Kidney tubule cell (primary cell): ENCODE measurements around the gene TBC1D22A.

Experiments used
- DNase-seq: peaks from one replicate; pipeline ENCODE4 v3.0.0-alpha.2; 2018; ENCODE audit warnings: low spot score

The TBC1D22A gene

DNA sequence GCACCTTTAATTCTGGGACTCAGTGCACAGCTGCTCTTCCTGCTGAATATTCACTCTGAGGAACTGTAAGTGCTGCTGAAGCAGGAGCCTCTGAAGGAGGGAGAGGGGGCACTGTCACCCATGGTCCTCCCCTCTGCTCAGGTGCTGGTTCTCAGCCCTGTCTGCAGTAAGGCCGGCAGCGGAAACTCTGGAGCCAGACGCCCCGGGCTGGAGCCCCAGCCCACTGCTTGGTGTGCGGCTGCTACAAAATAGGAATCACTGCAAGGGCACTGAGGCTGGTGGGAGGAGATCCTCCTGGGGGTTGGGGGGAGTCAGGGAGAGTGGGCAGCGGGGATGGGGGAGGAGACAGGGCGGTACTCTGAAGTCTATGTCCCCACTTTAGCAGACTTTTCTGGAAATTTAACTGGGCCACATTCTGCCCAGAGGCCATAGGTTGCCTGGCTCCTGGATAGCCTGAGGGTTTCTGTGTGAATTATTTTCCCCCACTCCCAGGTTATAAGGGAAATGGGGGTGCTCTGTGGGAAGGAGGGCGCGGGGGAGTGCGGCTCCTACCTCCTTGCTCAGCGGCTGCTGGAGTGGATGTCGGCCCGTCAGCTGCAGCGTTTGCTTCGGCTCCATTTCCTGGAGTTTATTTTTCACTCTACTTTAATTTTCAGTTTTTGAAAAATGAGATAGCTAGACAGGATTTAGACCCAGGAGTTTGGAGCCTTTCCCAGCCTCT is 33.6 kb downstream of the TBC1D22A start:
- DNase-seq = no peak

DNA sequence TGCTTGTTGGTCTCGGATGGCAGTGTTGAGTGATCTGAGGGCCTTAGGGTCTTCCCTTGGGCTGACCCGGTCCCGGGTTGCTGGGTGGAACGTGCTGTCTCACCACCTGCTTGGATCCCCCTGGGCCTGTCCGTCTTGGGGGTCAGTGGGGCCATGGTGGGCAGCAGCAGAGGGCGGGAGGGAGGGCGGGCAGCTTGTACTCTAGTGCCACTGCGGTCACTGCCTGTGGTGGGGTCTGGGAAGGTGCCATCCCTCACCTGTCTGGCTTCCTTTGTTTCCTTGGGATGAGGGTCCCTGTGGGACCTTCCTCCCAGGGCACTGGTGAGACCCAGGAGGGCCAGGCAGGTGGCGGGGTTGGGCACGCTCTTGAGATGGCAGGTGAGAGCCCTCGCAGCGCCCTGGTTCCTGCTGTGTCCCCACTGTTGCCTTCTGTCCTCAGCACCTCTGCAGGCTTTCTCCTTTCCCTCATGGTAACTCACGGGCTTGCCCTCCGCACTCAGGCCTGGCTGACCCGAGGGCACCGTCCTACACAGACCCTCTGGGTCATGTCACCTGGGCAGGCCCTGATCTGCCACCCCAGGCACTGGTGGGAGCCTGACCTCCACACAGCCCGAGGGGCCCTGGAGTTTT is 34.2 kb downstream of the TBC1D22A start:
- DNase-seq = no peak

DNA sequence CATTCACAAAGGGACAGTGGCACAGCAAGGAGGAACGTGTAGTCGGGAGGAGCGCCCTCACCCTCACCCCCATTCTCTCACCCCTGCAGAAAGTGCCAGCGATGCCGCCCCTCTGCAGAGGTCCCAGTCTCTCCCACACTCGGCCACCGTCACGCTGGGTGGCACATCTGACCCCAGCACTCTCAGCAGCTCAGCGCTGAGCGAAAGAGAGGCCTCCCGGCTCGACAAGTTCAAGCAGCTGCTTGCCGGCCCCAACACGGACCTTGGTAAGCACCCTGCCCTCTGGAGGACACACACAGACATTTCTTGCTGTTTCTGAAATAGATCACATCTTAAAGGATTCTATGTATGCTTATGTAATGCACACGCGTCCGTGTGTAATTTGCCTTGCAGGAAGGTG is 34.9 kb downstream of the TBC1D22A start:
- peak; percentile 19 for DNase-seq

DNA sequence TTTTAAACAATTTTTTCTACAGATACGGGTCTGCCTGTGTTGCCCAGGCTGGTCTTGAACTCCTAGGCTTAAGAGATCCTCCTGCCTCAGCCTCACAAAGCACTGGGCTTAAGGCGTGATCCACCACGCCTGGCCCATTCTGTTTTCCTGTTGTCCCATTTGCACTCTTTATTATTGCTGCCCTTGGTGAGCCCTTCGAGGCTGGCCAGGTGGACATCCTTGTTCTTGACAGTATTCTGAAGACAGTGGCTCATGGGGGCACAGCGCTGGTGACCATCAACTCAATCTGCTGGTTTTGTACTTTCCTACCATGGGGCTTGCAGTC is 35.6 kb downstream of the TBC1D22A start:
- DNase-seq = no peak

DNA sequence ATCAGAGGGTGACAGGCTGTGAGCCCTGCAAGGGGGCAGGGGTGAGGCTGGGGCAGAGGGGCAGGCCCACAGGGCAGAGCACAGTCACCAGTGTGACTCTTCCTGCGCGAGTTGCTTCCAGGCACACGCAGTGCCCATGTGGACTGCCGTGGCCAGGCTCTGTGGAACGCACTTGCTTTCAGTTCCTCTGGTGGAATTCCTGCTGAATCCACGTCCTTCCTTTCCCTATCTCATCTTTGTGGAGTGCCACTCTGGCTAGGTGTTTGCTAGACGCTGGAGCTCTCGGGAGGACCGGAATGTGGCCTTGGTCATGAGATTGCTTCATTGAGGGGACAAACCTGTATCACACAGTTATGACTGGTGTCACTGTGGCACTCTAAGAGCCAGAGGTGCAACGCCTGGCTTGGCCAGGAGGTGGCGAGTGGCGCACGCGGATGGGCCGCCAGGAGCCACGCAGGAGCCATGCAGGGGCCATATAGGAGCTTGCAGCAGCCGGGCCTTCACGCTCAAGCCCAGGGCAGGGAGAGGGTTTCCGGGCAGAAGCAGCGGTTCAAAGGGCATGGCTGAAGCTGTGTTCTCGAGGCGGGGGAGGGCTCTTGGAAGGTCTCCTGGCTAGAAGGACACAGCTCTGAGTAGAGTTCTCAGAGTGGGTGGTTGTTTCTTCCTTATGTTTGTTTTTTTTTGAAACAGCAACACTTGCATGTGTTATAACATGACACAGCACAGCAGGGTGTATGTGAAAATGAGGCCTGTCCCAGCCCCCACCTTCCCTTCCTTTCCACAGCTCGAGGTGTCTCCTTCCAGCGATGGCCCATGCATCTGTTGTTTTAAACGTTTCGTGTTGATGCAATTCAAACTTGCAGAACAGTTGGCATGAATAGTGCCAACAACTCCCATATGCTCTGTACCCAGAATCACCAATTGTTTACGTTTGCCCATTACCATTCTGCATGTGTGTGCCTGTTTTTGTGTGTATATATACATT is 36.2 kb downstream of the TBC1D22A start:
- DNase-seq = peak; percentile 71

DNA sequence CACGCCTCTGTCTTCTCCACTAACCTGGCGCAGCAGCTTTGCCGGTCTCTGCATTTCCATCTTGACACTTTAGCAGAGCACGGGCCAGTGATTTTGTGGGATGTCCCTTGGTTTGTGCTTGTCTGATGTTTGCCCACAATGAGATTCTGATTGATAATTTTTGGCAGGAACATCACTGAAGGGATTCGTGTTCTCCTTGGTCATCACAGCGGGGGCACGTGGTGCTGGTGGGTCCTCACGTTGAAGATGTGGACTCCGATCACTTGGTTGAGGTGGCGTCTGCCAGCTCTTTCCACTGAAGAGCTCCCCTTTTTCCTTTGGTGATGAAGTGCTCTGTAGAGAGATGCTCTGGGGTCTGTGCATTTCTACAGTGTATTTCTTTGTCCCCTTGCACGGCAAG is 37.2 kb downstream of the TBC1D22A start:
- DNase-seq = no peak

DNA sequence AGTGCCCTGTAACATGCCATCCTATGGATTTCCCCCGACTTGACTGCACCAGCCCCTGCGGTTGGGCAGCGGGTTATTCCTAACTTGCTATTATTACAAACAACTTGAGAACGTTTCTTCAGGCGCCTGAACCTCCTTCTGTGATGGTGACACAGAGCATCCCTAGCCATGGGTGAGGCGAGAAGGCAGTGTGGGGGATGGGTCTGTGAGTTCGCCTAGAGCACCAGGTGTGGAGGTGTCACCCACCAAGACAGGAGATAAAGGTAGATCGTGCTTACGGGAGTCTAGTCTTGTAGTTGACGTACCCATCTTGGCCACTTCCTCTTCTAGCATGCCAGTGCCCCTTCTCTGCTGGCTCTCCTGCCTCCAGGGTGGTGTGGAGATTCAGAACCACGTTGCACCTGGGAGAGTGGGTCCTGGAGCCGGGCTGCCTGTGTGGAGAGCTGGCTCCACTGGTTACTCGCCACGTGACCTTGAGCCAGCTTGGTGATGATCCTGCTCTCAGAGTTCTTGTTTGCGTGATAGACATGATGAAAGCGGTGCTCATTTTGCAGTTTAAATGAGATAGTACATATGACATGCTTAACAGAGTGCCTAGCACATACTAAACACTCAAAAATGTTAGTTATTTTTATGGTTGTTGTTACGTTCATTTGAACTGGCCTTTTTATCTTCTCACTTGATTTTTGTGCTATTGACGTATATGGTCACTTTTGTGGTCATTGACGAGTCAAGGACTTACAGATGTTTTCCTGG is 37.8 kb downstream of the TBC1D22A start:
- no peak for DNase-seq

DNA sequence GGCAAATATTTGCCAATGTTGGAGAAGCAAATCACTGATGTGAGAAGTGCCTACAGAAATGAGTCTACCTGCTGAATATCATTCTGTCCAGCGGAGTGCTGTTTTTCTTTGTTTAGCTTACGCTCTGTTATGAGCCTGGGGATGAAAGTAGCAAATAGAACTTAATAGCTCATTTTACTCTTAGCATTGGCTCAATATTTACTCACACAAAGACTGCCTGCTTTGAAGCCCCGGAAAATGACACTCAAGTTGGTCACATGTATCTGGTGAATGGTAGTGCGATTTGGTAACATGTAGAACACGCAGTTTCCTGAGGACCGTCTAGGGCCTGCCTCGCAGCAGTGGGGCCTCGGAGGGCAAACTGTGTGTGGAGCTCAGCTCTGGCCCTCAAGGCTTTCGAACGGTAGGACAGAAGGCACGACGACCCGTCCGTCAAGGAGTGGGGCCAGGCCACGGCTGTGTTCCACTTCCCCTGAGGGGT is 38.9 kb downstream of the TBC1D22A start:
- no peak for DNase-seq

DNA sequence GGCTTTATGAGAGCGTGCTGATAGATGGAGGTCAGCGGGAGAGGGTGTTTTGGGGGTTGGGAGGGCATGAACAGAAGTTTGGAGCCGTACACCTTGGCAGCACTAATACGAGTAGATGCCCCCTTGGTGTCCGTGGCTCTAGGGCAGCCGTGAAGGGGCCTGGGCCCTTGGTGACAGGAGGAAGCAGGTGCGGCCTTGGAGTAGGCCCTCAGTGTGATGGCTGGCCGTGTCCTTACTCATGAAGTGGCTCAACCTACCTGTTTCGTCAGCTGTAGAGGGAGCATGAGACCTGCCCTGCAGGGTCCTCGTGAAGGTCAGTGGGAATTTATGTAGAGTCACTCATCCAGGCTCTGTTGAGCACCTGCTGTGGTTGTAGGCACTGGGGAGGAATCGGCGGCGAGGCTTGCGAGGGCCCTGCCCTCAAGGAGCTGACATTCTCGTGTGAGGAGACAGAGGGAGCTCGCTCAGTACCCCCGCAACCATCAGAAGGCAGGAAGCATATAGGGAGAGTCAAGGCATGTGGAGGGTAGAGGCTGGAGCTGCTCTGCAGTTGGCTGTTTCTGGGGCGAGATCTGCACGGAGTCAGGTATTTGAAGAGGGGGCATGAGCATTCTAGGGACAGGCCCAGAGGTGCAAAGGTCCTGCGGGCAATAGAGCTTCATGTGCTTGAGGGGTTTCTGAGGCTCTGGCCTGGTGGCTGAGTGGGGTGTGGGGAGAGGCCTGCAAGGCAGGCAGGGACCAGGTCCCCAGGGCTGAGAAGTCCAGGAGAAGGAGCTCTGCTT is 39.6 kb downstream of the TBC1D22A start:
- no peak for DNase-seq

DNA sequence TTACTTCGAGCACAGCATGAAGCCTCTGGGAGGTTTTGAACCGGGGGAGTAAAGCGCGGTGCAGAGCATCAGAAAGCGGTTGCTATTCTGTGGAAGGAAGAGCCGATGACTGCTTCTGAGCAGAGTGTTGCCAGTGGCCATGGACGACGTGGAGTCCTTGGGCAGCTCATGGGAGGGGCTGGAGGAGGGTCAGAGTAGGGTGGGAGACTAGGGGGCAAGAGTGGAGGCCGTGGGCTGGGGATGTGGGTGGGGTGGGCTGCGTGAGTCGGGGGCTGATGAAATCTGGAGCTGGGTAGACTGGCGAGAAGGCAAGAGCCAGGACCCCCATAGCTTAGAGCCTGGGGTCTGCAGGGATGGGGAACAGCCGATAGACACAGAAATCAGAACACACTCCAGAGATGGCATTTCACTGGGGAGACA is 40.2 kb downstream of the TBC1D22A start:
- no peak for DNase-seq

DNA sequence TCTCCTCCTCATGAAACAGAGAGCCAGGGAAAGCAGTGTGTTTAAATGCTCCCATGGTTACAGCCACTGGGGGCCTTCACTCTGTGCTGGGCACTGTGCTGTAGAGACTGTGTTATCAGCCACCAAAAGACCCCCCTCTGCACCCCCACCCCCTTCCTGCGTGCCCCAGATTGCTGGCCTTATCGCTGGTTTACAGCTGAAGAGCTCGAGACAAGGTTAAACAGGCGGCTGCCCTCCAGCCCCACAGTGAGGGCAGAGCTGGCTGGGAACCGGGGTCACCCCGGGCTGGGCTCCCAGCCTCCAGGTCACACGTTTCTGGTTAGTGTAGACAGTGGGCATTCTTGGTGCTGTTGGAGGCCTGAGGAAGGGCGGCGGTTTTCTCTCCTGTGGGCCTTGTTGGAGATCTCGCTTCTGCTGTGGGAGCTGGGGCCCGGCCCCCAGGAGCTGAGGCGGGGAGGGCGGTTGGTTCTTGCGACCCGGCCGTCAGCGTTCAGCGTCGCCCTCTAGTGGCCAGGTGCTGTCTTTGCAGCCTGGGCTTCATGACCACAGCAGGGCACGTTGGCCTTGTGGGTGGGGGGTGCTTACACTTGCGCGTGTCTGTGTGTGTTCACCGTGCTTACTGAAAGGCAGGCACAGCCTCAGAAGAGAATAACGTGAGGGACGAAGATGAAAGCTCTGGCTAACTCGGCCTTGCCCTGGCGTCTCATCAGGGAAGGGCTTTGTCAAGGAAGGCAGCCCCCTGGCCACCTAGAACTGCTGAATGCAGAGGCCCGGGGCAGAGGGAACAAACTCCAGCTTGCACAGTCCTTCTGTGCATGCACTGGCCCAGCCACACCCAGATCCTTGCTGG is 40.8 kb downstream of the TBC1D22A start:
- peak; percentile 64 for DNase-seq

DNA sequence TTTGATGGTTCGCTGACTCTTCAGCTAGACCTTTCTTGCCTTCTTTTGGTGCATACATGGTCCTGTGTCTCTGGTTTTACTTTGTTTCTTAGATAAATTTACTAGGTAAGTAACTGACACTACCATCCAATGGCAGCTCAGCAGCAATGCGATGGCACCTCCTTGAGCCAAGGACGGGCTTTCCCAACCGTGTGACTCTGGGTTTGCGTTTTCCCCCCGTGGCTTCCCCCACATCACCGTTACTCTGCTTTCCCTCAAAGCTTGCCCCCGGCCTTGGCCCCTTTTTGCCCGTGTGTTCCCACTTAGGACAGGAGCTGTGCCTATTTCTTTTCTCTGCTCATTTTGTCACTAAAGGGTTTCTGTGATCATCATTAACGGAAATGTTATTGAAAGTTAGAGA is 41.5 kb downstream of the TBC1D22A start:
- DNase-seq = no peak

DNA sequence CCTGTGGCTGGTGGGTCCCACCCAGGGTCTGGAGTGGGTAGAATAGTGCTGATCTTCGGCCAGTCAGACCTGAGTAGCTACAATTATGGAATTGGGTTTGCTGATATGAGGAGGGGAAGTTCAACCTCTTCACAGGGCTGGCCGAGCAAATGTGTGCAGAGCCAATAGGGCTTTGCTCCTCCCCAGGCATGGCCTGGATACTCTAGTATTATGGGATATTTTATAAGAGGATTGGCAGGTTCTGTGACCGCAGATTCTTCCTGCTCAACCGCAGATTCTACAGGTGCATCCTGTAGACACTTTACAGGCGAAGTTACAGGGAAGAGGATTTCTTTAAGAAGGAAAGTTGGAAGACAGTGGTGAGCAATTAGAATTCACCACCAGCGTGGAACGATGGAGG is 44.3 kb downstream of the TBC1D22A start:
- no peak for DNase-seq

DNA sequence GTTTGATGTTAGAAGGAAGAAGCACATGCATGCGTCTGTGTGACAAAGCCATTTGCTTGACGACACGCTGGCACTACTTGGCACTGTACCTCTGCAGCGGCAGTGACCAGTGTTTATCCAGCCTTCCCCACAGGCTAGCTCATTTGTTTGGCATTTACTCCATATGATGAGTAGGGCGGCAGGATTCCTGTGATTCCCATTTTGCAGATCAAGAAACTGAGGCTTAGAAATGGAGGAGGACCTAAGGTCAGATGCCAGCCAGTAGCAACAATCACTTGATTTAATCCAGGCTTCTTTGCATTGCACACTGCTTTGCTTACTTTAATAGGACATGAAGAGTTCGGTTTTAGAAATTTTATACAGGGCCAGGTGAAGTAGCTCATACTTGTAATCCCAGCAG is 45.0 kb downstream of the TBC1D22A start:
- no peak for DNase-seq

DNA sequence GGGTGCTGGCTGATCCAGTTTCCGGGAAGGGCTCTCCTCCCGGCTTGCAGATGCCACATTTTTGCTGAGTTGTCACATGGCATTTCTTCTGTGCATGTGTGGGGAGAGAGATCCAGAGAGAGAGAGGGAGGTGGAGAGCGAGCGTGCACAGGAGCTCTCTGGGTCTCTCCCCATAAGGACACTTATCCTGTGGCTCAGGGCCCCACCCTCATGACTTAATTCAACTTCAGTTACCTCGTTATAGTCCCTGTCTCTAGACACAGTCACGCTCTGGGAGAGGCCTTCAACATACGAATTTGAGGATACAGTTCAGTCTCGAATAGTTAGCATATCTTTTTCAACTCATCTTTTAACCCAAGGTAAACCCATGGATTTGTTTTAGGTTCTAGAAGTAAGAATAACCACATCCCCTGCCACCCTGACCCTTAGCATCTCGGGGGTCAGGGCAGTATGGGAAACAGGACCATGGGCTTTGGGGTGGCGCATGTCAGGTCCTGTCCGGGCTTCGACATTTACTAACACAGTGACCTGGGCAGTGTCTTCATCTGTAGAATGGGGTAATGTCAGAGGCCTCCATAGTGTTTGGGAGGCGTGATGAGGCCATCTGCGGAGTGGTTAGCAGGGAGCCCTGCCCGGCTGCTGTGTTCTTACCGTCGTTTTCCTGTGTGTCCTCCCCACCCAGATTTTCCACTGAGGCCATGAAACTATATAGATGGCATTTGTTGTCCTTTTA is 46.9 kb downstream of the TBC1D22A start:
- no peak for DNase-seq

DNA sequence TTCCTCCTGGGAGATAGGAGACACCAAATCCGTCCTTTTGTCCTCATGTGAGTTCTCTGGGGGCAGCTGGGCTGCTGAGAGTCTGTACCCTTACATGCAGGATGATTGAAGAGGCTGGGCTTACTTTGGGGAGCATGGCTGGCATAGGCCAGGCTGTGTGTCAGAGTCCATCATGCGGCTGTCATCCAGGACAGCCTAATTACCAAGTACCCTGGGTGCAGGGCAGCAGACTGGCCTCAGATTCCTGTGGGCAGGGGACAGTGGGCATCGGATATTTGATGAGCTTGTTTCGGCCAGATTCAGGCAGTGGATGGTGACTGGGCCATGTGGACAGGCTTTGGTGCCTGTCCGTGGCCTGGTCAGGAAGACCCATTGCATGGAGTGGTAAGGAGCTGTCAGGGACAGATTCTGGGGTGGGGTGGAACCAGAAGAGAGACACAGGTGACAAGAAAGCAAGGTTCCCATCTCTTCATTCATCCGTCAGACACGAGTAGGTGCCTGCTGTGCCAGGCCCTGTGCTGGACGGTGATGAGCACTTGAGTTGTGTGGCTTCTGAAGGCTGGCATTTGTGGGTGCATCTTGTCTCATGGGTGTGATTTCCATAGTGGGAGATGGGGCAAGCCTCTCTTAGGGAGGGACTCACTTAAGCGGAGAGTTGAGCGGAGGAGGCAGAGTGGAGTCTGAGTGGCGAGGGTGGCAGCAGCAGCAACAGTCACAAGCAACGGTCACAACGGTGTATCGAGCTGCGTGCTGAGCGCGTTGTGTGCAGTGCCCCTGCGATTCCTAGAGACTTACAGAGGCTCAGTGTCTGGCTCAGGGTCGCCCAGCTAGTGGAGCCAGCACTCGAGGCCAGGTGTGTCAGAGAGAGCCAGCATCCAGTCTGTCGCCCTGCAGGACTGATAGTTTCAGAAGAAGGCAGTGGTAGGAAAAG is 48.7 kb downstream of the TBC1D22A start:
- no peak for DNase-seq

DNA sequence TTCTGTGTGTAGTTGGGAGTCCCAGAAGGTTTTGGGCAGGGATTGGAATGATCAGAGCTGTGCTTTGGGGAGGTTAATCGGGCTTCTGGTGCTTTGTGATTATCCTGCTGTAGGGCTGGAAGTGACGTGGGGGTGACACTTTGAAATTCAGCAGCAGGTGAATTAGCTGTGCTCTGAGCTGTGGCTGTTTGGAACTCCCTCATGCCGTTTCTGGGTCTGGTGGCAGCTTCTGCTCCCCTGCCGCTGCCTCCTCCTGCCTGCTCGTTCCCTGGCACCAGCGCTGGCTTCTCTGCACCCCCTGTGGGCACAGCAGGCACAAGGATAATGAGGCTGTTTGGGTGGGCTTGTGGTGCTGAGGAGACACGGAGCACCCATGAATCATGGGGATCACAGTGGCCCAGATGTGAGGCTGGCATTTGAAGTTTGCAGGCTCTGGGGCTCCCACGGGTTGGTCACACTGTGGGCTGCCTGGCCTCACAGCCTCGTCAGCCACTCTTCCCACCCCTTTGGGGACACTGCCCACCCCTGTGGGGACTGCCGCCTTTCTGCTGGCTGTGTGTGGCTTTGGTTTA is 49.7 kb downstream of the TBC1D22A start:
- no peak for DNase-seq

DNA sequence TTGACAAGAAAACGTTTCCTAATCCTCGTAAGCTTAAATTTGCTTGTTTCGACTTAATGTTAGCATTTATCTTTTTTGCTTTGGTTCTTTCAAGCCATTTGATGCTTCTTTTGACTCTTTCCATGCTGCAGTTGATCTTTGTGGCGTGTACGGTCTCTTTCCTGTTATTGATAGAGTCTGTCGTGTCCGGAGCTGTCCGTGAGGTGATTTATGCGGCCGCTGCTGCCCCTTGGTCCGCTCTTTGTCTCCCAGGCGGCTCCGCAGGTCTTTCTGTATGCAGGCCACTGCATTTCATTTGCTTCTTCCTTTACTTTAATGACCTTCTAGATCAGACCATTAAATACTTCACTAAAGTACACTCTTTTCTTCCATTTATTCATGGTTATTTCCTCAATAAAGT is 50.3 kb downstream of the TBC1D22A start:
- no peak for DNase-seq
